Omental fat pad (tissue), 4 donors: ENCODE measurements around the gene CACNA2D4. TPM values are rescaled to one million over a fixed set of nuclear protein-coding genes. Genes with fewer than 3 reads are reported as not detected.

ENCODE experiments used
- ATAC-seq: fragments of 150-250 bp; one replicate; pipeline ENCODE4 v1.9.1; 2016; ENCODE audit warnings: mild to moderate bottlenecking, moderate library complexity; ENCODE audit not compliant: low FRiP score
- DNase-seq: peaks from one replicate; pipeline ENCODE4 v3.0.0-alpha.2; 2019; ENCODE audit warnings: low spot score
- CTCF ChIP-seq, 3 donors: fragments of 450-650 bp; IDR thresholded peaks; one replicate each; pipeline ENCODE4 v1.5.1; 2016 to 2017; ENCODE audit warnings: antibody characterized with exemption in 3 of 3, mild to moderate bottlenecking in 3 of 3, moderate library complexity in 2 of 3
- total RNA-seq, 4 donors: library from RNA; depleted of rRNA; stranded (reverse); fragments of >200 nt; gene quantifications; one replicate each; pipeline ENCODE4 v1.1.0, GENCODE V29; 2016

CACNA2D4 gene
- total RNA-seq, 4 donors from 2014 or later: 3.9 to 13.0 (median 6.8) TPM

GRCh38 chr12:1747609-1748008 is 170.8 kb downstream of the CACNA2D4 start:
- no peak for ATAC-seq
- no peak for TF ChIP-seq CTCF (IDR thresholded peaks at IDR 0.05)
- no peak for DNase-seq

- ATAC-seq (no peak), DNase-seq (no peak)
- no peak for TF ChIP-seq CTCF (IDR thresholded peaks at IDR 0.05)
Measured at GRCh38 chr12:1744932-1745331, 173.5 kb downstream of the CACNA2D4 start.

Other genes starting within 250 kb of the CACNA2D4 start
- gene ADIPOR2, start 227.6 kb downstream of the CACNA2D4 start, total RNA-seq: 100 to 1,000 TPM in 1 of 4 donors, 10 to 100 TPM in 3; 75.1 to 119 (median 93.4) TPM
- gene LRTM2, start 98.1 kb downstream of the CACNA2D4 start, total RNA-seq: not detected
- gene DCP1B, start 85.8 kb upstream of the CACNA2D4 start, total RNA-seq: 10 to 100 TPM in 2 of 4 donors, 1 to 10 TPM in 2; 7.2 to 19.2 (median 9.9) TPM
- gene CACNA1C, start 134.3 kb upstream of the CACNA2D4 start, total RNA-seq: 10 to 100 TPM in 1 of 4 donors, 1 to 10 TPM in 3; 3.8 to 13.6 (median 5.7) TPM